Astrocyte of the hippocampus (primary cell): Measurements from ENCODE around the gene TK1.
"Not testable (repeated sequence)": the region's sequence is repeated elsewhere in the genome, so short reads cannot be mapped to it uniquely, and the experiment has no call there.

Experiments
- DNase-seq: peaks from one replicate; pipeline ENCODE4 v3.0.0; 2011; ENCODE audit warnings: low read depth, low spot score

TK1 gene, protein sequence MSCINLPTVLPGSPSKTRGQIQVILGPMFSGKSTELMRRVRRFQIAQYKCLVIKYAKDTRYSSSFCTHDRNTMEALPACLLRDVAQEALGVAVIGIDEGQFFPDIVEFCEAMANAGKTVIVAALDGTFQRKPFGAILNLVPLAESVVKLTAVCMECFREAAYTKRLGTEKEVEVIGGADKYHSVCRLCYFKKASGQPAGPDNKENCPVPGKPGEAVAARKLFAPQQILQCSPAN

DNA sequence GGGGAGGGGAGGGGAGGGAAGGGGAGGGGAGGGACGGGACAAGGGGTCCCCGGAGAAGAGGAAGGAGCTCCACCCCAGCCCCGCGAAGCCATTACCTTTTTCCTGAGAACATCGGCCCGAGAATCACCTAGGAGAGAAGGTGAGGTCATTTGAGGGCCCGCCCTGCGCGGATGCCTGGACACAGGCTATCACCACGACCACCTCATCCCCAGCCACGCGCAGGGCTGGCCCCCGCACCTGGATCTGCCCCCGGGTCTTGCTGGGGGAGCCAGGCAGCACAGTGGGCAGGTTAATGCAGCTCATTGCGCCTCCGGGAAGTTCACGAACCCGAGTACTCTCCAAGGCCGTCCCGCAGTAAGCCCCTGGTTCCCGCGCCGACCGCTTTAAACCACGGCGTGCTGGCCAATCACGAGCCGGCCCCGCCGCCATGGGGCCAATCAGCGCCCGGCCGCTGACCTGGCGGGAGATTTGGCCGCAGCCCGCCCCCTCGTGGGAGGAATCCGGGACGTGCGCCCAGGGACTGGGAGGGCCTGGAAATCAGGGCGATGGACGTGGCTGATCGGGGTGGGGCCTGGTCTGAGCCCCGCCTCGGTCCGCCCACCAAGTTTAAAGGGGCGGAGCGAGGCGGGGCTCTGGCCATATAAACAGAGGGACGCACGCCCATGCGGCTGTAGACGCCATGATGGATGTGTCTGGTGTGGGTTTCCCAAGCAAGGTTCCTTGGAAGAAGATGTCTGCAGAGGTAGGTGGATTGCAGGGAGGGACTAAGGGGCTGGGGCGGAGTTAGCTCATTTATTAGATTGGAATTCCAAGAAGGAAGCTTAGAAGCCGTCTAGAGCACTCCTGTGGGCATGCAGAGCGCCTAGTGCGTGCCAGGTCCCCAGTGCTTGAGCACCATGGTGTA lies at the start of gene TK1, which contains the start of gene AFMID:
Gene TK1, minus strand, starts transcription at position 361 of the 904 bp plus-strand sequence. Its CDS starts 58 bp downstream, at position 303.
Gene AFMID, plus strand, starts transcription at position 671 of the 904 bp plus-strand sequence. Its CDS starts 9 bp downstream, at position 680.
- DNase-seq = peak; percentile 99

DNA sequence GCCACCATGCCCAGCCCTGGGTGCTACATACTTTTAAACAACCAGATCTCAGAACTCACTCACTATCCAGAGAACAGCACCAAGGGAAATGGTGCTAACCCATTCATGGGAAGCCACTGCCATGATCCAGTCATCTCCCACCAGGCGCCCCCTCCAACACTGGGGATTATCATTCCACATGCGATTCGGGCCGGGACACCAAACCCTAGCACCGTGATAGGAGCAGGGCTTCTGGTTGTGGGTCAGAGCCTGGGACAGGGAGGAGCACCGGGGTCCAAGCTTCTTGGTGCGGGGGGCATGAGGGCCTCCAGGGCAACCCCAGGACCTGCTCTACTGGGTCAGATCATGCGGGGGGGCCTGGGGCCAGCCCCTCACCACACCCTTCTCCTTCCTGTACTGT lies 49.0 kb upstream of the TK1 start:
- no peak for DNase-seq

DNA sequence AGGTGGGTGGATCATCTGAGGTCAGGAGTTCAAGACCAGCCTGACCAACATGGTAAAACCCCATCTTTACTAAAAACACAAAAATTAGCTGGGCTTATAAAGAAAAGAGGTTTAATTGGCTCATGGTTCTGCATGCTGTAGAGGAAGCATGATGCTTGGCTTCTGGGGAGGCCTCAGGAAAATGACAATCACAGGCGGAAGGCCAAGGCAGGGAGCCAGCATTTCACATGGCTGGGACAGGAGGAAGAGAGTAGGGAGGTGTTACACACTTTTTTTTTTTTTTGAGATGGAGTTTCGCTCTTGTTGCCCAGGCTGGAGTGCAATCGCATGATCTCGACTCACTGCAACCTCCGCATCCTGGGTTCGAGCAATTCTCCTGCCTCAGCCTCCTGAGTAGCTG lies 48.2 kb upstream of the TK1 start:
- not testable (repeated sequence) for DNase-seq

DNA sequence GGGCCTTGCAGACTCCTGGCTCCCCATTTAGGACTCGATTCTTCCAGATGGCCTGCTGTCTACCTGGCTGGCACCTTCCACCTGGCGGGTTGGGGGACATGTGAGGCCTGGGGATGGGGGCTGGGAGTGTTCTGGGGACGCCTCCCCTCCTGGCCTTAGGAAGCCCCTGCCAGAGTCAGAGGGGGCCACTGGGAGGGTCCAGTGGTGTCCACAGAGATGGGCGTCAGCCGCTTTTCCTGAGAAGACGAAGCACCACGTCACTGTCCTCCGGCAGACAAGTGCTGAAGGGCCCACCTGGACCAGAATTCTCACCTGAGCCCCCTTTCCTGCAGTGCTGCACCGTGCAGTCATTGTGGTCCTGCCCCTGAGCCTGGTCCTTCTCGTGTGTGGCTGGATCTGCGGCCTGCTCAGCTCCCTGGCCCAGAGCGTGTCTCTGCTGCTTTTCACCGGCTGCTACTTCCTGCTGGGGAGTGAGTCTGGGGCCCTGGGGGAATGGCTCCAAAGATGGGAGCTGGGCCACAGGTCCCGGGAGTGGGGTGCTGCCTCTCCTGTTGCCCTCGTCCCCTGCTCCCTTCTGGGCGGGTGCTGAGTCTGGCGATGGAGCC lies 47.5 kb upstream of the TK1 start:
- no peak for DNase-seq

DNA sequence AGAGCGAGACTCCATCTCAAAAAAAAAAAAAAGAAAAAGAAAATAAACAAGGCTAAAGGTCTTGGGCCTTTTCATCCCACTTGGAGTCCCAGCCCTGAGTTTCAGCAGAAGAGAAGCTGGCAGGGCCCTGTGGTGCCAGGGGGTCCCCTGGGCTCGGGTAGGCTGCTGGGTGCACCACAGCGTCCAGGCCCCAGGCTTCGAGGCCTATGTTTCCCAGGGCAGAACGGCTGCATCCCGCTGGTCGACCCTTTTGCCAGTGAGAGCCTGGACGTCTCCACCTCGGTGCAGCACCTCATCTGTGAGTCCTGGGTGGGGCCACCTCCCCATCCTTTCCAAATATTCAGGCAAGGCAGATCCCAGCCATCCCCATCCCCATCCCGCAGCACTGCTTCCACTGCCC lies 46.8 kb upstream of the TK1 start:
- DNase-seq = no peak

DNA sequence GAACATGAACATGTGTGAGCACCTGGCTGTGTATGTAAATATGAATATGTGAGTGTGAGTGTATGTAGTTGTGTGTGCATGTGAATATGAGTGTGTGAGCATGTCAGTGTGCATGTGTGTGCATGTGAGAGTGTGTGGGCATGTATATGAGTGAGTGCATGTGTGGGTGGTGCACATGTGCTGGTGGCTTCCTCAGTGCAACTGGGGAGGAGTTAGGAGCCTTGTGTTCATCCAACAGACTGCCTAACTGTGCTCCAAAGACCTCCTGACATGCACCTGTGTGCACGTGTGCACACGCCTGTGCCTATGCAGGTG lies 46.0 kb upstream of the TK1 start:
- DNase-seq = no peak

DNA sequence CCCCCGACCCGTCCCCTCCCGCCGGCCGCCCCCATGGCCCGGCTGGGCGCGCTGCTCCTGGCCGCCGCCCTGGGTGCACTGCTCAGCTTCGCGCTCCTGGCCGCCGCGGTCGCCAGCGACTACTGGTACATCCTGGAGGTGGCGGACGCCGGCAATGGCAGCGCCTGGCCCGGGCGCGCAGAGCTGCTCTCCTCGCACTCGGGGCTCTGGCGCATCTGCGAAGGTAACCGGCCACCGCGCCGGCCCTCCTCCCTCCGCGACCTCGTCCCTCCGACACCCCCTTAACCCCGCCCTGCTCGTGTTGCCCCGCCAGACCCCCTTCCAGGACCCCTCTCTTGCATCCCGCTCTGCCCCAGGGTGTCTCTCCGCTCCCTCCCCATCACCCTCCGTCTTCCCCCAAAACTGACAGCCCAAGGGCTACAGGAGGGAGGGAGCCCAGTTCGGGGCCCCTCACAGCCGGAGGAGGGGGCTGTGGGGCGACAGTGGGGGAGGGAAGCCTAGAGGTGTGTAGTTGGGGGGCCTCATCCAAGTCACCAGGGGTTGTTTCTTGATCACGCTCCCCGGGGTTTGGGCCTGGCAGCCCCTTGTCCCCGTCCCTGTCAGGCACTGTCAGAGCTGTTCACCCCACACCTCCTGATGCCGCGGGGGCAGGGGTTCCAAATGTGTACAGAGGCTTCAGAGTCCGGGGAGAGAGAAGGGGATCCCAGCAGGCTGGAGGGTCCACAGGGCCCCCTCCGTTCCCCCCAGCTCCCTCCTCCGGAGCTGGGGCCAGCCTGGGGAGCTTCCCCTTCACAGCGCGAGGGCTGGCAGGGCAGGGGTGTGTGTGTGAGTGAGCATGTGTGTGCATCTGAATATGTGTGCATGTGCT lies 45.4 kb upstream of the TK1 start:
- DNase-seq = peak; percentile 48

DNA sequence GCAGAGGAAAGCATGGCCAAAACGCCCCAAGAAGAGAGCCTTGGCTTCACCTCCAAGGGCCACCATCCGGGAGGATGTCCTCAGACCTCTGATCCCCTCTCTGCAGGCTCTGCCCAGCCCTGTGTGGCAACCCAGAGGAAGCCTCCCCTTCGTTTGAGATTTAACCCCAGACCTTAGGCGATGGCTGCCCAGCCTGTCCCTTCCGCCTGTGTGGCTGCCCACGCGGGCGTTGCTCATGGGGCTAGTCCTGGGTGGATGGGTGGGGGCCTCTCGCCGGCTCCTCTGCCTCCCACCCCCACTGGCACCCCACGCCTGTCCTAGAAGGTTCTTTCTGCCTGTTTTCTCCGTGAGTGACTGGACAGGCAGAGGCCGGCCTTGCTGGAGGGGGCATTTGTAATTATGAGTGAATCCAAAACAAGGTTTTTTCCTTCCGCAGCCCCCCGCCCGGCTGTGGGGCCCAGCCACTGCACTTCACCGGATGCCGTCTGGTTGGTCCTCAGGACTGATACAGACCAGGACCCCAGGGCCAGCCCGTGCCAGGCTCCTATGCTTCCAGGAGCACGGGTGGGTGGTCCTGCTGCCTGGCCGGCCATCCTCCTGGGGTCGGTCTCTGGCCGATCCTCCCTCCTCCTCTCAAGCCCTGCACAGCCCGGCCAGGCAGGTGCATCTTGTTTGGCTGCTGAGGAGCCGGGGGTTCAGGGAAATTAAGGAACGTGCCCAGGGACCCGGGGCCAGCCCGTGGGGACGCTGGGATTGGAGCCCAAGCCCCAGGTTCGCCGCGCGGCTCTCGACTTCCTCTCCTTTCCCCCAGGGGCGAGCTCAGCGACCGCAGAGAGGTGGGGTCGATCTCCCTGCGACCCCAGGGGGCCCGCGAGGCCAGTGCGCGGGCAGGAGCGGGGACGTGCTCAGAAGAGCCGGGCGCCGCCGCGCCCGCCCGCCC lies 44.4 kb upstream of the TK1 start, which contains the start of gene TMEM235:
Gene TMEM235, plus strand, starts transcription at position 636 of the 940 bp plus-strand sequence. CDS start 393 bp downstream, outside the sequence.
- DNase-seq = no peak

DNA sequence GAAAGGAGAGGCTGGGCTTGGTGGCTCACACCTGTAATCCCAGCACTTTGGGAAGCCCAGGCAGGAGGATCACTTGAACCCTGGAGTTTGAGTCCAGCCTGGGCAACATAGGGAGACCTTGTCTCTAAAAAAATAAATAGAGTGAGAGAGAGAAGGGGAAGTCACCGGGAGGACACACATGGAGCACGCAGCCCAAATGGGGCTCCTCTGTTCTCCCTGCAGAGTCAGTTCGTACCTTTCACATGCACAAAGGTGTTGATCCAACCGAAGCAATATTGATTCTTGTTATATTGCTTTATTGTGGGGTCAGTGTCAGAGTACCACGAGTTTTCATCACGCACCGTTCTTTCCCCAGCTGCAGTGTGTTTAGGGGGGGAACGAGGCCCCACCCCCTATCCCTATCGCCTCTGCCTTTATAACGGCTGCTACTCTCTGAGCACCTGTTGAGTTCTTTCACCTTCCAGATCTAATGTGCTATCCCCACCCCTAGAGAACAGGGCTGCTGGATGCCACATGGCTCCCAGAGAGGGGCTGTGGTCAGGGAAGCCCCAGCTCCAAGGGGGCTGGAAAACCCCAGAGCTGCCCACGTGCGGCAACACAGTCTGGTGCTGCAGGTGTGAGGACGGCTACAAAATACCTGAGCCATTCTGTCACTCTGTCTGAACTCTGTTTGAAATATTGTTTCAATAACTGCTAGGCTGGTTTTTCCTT lies 43.6 kb upstream of the TK1 start:
- DNase-seq = no peak

DNA sequence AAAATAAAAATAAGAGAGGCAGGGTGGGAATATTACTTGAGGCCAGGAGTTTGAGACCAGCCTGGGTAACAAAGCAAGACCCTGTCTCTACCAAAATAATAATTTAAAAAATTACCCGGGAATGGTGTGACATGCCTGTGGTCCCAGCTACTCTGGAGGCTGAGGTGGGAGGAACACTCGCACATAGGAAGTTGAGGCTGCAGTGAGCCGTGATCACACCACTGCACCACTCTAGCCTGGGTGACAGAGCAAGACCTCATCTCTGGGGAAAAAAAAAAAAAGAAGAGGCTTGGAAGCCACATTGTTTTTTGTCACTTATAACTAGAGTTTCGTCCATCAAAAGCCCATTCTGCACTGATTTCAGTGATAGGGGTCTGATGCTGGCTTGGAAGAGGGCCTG lies 41.3 kb upstream of the TK1 start:
- no peak for DNase-seq

DNA sequence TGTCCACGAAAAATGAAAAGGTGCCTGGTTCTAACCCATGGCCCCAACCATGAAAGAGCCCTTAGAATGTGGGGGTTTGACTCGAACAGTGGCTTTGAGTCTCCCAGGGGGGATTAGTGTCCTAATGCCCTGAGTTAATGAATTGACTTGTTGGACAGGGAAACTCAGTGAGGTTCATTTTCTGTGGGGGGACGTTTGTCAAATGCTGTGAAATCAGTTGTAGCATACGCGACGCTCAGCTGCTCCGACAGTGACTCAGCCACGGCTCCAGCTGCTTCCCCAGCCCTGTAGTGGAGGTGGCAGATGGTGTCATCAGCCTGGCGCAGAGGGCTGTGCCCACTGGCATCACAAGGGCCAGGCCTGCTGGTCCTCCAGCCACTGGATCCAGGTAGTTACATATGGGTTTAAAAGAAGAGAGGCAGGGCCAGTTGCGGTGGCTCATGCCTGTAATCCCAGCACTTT lies 40.6 kb upstream of the TK1 start:
- DNase-seq = no peak

DNA sequence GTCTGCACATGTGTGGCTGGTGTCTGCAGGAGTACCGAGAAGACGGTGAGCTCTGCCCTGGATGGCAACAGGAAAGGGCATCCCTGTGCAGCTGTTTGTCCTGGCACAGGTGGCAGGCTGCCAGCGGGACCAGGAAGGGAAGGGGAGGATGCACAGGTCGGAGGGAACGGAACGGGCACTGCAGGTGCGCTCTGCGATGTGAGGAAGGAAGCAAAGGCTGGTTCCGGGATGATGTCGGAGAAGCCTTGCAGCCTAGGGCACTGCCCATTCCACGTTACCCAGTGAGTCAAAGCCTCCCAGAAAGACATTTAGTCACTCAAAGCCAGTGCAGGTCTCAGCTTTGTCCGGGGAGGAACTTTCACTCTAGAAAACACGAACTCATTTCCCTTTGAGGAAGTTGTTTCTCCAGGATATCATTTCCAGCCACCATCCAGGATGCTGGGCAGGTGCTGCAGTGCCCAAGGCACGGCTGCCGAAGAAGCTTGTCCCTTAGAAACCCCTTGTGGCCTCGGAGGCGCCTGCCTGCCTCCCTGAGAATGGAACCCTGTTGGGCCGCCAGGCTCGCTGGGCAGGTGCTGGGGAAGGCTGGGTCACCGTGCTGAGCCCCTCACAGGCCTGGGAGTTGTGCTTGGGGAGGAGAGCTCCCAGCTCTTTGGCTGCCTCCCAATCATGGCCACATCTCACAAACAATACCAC lies 40.1 kb upstream of the TK1 start:
- DNase-seq = no peak

DNA sequence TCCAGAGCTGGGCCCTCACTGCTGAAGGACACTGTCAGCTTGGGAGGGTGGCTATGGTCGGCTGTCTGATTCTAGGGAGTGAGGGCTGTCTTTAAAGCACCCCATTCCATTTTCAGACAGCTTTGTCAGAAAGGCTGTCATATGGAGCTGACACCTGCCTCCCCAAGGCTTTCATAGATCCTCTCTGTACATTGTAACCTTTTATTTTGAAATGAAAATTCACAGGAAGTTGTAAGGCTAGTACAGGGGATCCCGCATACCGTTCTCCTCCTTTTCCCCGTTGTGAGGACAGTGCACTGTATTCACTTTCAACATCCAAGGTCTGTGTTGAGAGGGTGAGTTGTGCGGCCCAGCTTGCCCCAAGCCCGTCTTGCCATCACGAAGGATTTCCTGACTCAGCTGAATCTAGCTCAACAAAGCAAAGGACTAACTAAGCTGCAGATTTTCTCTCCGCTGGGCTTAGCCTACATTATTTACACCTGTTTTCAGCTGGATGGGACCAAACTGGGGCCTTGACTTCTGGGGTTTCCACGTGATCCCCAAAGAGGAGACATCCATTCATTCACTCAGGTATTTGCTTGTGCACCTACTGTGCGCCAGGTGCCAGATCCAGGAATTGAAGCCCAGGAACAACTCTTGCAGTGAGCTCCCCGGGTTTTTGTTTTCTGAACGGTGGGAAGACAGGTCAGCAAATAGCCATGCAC lies 39.4 kb upstream of the TK1 start:
- no peak for DNase-seq

DNA sequence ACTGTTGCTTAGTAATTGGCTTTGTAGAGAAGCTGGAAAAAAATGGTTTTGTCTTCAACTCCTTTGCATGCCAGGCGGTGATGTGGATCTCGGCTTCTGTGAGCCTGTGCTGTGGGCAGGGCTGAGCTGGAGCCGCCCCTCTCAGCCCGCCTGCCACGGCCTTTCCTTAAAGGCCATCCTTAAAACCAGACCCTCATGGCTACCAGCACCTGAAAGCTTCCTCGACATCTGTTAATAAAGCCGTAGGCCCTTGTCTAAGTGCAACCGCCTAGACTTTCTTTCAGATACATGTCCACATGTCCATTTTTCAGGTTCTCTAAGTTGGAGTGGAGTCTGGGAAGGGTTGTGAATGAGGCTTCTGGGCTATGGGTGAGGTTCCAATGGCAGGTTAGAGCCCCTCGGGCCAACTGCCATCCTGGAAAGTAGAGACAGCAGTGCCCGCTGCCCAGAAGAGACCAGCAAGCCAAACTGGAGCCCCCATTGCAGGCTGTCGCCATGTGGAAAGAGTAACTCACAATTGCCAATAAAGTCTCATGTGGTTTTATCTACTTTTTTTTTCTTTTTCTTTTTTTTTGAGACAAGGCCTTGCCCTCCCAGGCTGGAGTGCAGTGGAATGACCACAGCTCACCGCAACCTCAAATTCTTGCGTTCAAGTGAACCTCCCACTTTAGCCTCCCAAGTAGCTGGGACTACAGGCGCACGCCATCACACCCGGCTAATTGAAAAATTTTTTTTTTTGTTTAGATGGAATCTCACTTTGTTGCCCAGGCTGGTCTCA lies 38.4 kb upstream of the TK1 start:
- no peak for DNase-seq

DNA sequence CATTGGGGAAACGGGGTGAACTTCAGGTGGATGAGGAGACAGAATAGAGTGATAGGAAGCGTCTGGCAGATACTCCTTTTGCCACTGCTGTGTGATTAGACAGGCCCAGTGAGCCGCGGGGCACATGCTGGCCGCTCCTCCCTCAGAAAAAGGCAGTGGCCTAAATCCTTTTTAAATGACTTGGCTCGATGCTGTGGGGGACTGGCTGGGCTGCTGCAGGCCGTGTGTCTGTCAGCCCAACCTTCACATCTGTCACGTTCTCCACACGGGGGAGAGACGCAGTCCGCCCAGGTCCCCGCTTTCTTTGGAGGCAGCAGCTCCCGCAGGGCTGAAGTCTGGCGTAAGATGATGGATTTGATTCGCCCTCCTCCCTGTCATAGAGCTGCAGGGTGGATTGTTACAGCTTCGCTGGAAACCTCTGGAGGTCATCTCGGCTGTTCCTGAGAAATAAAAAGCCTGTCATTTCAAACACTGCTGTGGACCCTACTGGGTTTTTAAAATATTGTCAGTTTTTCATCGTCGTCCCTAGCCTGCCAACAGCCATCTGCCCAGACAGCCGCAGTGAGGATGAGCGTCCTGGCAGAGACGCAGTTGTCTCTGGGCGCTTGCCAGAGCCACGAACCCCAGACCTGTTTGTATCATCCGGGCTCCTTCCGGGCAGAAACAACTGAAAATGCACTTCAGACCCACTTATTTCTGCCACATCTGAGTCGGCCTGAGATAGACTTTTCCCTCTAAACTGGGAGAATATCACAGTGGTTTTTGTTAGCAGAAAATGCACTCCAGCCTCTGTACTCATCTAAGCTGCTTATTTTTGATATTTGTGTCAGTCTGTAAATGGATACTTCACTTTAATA lies 37.6 kb upstream of the TK1 start:
- DNase-seq = no peak

DNA sequence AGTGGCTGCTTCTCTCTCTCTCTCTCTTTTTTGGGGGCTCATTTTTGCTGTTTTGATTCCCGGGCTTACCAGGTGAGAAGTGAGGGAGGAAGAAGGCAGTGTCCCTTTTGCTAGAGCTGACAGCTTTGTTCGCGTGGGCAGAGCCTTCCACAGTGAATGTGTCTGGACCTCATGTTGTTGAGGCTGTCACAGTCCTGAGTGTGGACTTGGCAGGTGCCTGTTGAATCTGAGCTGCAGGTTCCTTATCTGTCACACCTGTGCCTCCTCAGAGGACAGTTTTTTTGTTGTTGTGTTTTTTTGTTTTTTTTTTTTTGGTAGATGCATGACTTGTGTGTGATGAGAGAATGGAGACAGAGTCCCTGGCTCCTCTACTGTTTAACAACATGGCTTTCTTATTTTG lies 36.9 kb upstream of the TK1 start:
- no peak for DNase-seq

DNA sequence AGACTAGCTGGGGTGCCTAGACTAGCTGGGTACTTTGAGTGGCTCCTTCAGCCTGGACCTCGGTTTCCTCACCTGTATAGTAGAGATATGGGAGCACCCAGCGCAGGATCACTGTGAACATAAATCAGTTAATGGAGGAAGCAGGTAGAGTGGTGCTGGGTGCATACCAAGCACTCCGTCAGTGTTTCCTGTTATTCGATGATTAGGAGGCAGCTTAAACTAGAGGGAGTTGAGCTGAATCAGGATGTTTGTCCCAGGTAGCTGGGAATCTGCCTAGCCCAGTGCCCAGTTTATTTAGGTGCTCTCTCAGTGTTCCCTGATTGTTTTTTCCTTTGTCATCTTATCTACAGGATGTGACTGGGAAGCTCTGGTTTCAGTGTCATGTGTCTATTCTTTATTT lies 36.2 kb upstream of the TK1 start:
- DNase-seq = no peak
